B cell (primary cell): Measurements from ENCODE around the gene CDHR2.

ENCODE experiments used
- EZH2 ChIP-seq: IDR thresholded peaks from 2 replicates; pipeline ENCODE4 v1.6.1; 2012; ENCODE audit warnings: borderline replicate concordance, low read depth, mild to moderate bottlenecking, moderate library complexity, low read length; ENCODE audit not compliant: insufficient read depth, poor library complexity, severe bottlenecking
- TF ChIP-seq, protein P1 (sequence below): fragments of 200-600 bp; IDR thresholded peaks from one replicate; pipeline ENCODE4 v1.8.0; 2022; ENCODE audit warnings: antibody characterized with exemption, mild to moderate bottlenecking

DNA sequence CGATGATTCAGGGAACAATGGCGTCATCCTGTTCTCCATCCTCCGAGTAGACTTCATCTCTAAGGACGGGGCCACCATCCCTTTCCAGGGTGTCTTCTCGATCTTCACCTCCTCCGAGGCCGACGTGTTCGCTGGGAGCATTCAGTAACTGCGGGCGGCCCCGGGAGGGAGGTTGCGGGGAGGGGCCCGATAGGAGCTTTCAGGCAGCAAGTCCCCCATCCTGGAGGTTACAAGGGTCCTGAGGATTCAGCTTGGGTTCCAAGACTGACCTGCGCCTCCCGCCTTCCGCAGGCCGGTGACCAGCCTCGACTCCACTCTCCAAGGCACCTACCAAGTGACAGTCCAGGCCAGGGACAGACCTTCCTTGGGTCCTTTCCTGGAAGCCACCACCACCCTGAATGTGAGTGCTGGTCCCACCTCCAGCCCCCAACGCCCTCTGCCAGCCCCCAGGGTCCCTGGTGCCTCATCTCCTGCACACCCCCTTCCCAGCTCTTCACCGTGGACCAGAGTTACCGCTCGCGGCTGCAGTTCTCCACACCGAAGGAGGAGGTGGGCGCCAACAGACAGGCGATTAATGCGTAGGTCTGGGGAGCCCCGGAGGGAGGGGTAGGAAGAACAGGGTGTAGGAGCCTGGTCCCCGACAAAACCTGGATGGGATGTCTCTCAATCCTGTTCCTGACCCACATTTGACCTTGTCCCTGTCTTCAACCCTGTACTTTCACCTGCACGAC lies 40.1 kb downstream of the CDHR2 start:
- TF ChIP-seq, protein P1, sequence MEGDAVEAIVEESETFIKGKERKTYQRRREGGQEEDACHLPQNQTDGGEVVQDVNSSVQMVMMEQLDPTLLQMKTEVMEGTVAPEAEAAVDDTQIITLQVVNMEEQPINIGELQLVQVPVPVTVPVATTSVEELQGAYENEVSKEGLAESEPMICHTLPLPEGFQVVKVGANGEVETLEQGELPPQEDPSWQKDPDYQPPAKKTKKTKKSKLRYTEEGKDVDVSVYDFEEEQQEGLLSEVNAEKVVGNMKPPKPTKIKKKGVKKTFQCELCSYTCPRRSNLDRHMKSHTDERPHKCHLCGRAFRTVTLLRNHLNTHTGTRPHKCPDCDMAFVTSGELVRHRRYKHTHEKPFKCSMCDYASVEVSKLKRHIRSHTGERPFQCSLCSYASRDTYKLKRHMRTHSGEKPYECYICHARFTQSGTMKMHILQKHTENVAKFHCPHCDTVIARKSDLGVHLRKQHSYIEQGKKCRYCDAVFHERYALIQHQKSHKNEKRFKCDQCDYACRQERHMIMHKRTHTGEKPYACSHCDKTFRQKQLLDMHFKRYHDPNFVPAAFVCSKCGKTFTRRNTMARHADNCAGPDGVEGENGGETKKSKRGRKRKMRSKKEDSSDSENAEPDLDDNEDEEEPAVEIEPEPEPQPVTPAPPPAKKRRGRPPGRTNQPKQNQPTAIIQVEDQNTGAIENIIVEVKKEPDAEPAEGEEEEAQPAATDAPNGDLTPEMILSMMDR, result no peak
- TF ChIP-seq EZH2, result no peak
